Thymus (tissue), 11 donors: ENCODE data around the gene ZNF410. TPM values are rescaled to one million over a fixed set of nuclear protein-coding genes. Genes with fewer than 3 reads are reported as not detected.

Experiments used
- DNase-seq, 9 donors: peaks; one replicate each; pipeline ENCODE4 v3.0.0-alpha.2; 2013; ENCODE audit warnings: low spot score in 9 of 9, low read depth in 6 of 9, missing footprints in 1 of 9
- H3K27ac ChIP-seq, 2 donors: one replicate each; pipeline ENCODE4 v1.5.1; 2013; ENCODE audit warnings: control low read depth in 1 of 2, low read depth in 1 of 2, low read length in 1 of 2, mild to moderate bottlenecking in 1 of 2, moderate library complexity in 1 of 2
- H3K27me3 ChIP-seq, 2 donors: one replicate each; pipeline ENCODE4 v1.5.1; 2013; ENCODE audit warnings: low read length in 1 of 2; ENCODE audit not compliant: control insufficient read depth in 2 of 2, insufficient read depth in 1 of 2
- H3K36me3 ChIP-seq, 2 donors: one replicate each; pipeline ENCODE4 v1.5.1; 2013; ENCODE audit warnings: low read length in 1 of 2, mild to moderate bottlenecking in 1 of 2, moderate library complexity in 1 of 2; ENCODE audit not compliant: control insufficient read depth in 2 of 2, insufficient read depth in 2 of 2
- H3K4me1 ChIP-seq, 2 donors: one replicate each; pipeline ENCODE4 v1.5.1; 2013; ENCODE audit warnings: low read length in 2 of 2; ENCODE audit not compliant: control insufficient read depth in 2 of 2, insufficient read depth in 2 of 2
- H3K4me3 ChIP-seq, 2 donors: one replicate each; pipeline ENCODE4 v1.5.1; 2013; ENCODE audit warnings: low read length in 2 of 2, control low read depth in 1 of 2, mild to moderate bottlenecking in 1 of 2
- H3K9me3 ChIP-seq, 2 donors: one replicate each; pipeline ENCODE4 v1.5.1; 2013; ENCODE audit warnings: low read length in 1 of 2, mild to moderate bottlenecking in 1 of 2; ENCODE audit not compliant: control insufficient read depth in 2 of 2, insufficient read depth in 1 of 2
- WGBS: extraction: QIAGEN DNeasy Blood & Tissue Kit; methylation state at CpG from one replicate; pipeline ENCODE4 v1.1.7; 2013; 5-methylcytosine and 5-hydroxymethylcytosine counted together
- polyA plus RNA-seq: library from polyadenylated mRNA; stranded (reverse); fragments of 200-250 nt; gene quantifications from one replicate; pipeline ENCODE4 v1.2.3, GENCODE V29; 2013
- total RNA-seq: library from RNA; stranded (reverse); fragments of 120-200 nt; gene quantifications from one replicate; pipeline ENCODE4 v1.2.4, GENCODE V29; 2013
- donor health status: healthy.

The ZNF410 gene
- total and polyA plus RNA-seq, 2 donors, result 45.0 to 53.4 TPM

DNA sequence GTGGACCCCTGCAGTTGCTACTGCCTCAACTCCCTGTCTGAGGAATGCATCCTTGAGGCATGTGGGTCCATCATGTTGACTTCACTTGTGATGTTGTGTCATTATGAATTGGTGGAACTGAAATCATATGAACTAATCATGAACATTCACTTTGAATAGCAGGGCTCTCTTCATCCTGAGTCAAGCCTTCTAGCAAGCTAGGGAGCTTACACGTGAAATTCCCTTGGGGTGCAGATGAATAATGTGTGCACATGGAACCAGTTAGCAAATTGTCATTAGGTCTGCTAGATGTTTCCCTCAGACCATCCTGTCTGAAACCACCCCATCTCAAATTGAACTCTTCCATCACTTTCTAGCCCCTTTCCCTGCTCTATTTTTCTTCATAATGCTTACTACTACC lies 67.1 kb downstream of the ZNF410 start:
- 100% methylated on average over 1 of the region's 1 CpG for WGBS

DNA sequence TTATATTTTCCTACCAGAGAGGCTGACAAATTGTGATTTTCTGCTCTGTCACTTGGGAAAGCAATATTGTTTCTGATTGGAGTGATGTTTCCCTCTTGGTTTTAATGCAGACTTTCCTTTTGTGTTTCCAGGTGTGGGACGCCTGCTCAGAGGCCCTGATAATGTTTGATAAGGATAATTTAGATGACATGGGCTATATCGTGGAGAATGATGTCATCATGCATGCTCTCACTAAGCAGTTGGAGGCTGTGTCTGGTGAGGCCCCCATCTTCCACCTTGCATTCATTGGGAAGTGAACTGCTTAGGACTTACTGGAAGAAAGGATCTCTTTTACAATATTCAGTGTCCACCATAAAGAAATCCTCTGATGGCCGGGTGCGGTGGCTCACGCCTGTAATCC lies 69.0 kb downstream of the ZNF410 start:
- Histone ChIP-seq H3K36me3 (peaks cover 42 to 48% of the 10 kb centered on the region in 2 donors), H3K27me3 (no peaks in the 10 kb centered on the region), H3K4me3 (no peak overlapping the region), H3K27ac (no peak overlapping the region), H3K9me3 (no peaks in the 10 kb centered on the region), H3K4me1 (peaks cover under 1 to 6% of the 10 kb centered on the region in 2 donors)
- no peak for DNase-seq
- WGBS, result 94% methylated on average over 5 of the region's 5 CpGs

More for the DNA sequence above, 67.1 kb downstream of the ZNF410 start:
- no peak overlapping the region for H3K4me3 ChIP-seq
- H3K27ac ChIP-seq, result no peak overlapping the region
- peaks cover 3 to 13% of the 10 kb centered on the region in 2 donors for H3K4me1 ChIP-seq
- peaks cover 27 to 33% of the 10 kb centered on the region in 2 donors for H3K36me3 ChIP-seq
- H3K27me3 ChIP-seq, result no peaks in the 10 kb centered on the region
- no peak for DNase-seq
- H3K9me3 ChIP-seq, result peaks cover 0 to 9% of the 10 kb centered on the region in 2 donors

DNA sequence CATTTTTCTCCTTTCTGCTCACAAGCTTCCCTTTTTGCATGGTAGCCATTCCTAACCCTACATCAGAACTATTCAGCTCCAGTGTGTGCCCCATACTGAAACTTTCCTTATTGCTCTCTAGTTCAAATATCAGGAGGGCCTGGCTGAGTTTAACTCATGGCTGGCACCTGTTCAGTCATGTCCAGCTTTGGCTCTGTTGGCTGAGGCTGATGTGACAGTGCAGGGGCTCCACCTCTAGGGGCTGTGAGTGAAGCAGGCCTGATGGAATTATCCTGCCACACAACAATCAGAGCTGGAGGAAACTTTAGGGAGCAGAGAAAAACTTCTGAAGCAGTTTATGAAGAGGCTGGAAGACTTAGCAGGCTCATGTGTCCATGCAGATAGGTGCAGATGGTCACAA lies 71.9 kb downstream of the ZNF410 start:
- H3K27ac ChIP-seq, result no peak overlapping the region
- H3K4me3 ChIP-seq, result no peak overlapping the region
- H3K9me3 ChIP-seq, result no peaks in the 10 kb centered on the region
- peaks cover 57 to 69% of the 10 kb centered on the region in 2 donors for H3K36me3 ChIP-seq
- H3K4me1 ChIP-seq, result no peaks in the 10 kb centered on the region
- no peak for DNase-seq
- H3K27me3 ChIP-seq, result no peaks in the 10 kb centered on the region

DNA sequence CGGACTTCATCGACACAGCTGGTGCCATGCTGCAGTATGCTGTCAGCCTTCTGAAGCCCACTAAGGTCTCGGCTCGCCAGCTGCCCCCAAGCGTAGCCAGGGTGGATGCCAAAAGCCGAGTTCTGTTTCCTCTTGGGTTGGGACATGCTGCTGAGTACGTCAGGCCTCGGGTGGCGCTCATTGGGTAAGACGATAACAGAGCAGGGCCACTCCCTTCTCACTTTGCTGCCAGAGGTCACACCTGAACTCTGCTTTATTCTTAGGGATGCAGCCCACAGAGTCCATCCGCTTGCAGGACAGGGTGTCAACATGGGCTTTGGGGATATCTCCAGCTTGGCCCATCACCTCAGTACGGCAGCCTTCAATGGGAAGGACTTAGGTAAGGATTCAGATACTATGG lies 74.5 kb downstream of the ZNF410 start:
- WGBS, result 98% methylated on average over 12 of the region's 12 CpGs
- no peak for DNase-seq
- H3K4me3 ChIP-seq, result no peak overlapping the region
- no peak overlapping the region for H3K27ac ChIP-seq
- peaks cover 44 to 69% of the 10 kb centered on the region in 2 donors for H3K36me3 ChIP-seq
- no peaks in the 10 kb centered on the region for H3K9me3 ChIP-seq
- no peaks in the 10 kb centered on the region for H3K27me3 ChIP-seq
- no peaks in the 10 kb centered on the region for H3K4me1 ChIP-seq

DNA sequence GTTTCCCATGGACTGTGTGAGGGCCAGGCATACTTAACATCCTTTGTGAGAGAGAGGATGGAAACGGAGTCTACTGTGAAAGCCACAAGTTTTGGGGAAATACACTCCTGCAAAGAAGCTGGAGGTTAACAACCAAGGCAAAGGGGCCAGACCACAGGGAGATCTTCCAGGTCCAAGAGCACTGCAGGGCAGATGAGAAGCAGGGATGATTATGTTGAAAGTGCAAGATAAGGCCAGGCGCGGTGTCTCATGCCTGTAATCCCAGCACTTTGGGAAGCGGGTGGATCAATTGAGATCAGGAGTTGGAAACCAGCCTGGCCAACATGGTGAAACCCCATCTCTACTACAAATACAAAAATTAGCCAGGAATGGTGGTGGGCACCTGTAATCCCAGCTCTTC lies 78.6 kb downstream of the ZNF410 start:
- H3K4me1 ChIP-seq, result no peaks in the 10 kb centered on the region
- DNase-seq, result no peak
- H3K36me3 ChIP-seq, result peaks cover 19 to 48% of the 10 kb centered on the region in 2 donors

GRCh38 chr14:73968885-73969284 lies 82.2 kb downstream of the ZNF410 start:
- Histone ChIP-seq H3K4me3 (no peak overlapping the region), H3K4me1 (no peaks in the 10 kb centered on the region), H3K9me3 (no peaks in the 10 kb centered on the region), H3K27me3 (no peaks in the 10 kb centered on the region), H3K27ac (no peak overlapping the region), H3K36me3 (peaks cover 0 to 24% of the 10 kb centered on the region in 2 donors)
- WGBS, result 75% methylated on average over 2 of the region's 2 CpGs
- no peak for DNase-seq

More for the DNA sequence above, 78.6 kb downstream of the ZNF410 start:
- H3K9me3 ChIP-seq, result no peaks in the 10 kb centered on the region
- H3K4me3 ChIP-seq, result no peak overlapping the region
- H3K27ac ChIP-seq, result no peak overlapping the region
- H3K27me3 ChIP-seq, result no peaks in the 10 kb centered on the region
- WGBS, result 97% methylated on average over 4 of the region's 4 CpGs

- H3K27ac ChIP-seq, result no peak overlapping the region
- no peaks in the 10 kb centered on the region for H3K4me1 ChIP-seq
- no peaks in the 10 kb centered on the region for H3K9me3 ChIP-seq
- WGBS, result 95% methylated on average over 2 of the region's 2 CpGs
- no peak for DNase-seq
- H3K4me3 ChIP-seq, result no peak overlapping the region
- no peaks in the 10 kb centered on the region for H3K27me3 ChIP-seq
- H3K36me3 ChIP-seq, result peaks cover 3 to 9% of the 10 kb centered on the region in 2 donors
Measured at GRCh38 chr14:73973497-73973896, 86.8 kb downstream of the ZNF410 start.

DNA sequence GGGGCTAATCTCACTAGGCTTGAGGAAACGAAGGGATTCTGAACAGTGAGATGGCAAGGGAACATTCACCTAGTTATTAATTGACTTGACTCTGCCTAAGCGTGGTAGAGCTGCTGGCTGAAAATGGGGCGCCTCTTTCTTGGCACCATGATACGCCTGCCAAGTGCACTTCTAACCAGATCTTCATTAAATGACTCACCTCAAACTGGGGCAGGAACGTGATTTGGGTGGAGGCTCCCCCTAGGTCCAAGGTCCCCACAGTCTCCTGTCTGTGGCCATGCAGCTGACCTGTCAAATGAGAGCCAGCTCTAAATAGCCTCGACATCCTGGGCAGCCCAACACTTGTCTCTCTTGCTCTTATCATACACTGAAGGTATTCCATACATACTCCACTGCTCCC lies 89.5 kb downstream of the ZNF410 start:
- no peak for DNase-seq
- H3K9me3 ChIP-seq, result no peaks in the 10 kb centered on the region
- no peak overlapping the region for H3K4me3 ChIP-seq
- no peak overlapping the region for H3K27ac ChIP-seq
- no peaks in the 10 kb centered on the region for H3K4me1 ChIP-seq
- H3K27me3 ChIP-seq, result no peaks in the 10 kb centered on the region
- 97% methylated on average over 6 of the region's 6 CpGs for WGBS
- peaks cover 3 to 7% of the 10 kb centered on the region in 2 donors for H3K36me3 ChIP-seq

DNA sequence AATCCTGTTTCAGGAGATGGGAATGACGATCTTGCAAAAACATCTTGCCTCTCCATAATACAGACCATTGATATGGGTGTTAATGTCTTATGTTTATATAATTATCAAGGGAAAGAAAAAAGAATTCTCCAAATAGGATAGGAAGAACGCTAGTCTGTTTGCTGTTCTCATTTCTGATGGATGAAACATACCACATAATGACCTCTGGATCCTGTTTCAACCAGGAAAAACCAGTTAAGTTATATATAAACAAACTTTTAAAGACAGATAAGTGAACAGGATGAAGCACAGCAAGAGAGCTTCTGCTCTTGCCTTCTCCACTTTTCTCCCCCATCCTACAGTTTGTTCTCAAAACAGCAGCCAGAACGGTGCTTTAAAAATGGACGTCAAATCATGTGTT lies 91.2 kb downstream of the ZNF410 start:
- H3K36me3 ChIP-seq, result peaks cover 3 to 7% of the 10 kb centered on the region in 2 donors
- no peak overlapping the region for H3K4me3 ChIP-seq
- no peaks in the 10 kb centered on the region for H3K27me3 ChIP-seq
- H3K4me1 ChIP-seq, result no peaks in the 10 kb centered on the region
- WGBS, result 72% methylated on average over 4 of the region's 4 CpGs
- DNase-seq, result no peak
- no peak overlapping the region for H3K27ac ChIP-seq
- H3K9me3 ChIP-seq, result no peaks in the 10 kb centered on the region
